Middle frontal gyrus (tissue), 1 donor: ENCODE data around the gene ARHGDIB.

Experiments
- DNase-seq: peaks from one replicate; pipeline ENCODE4 v3.0.0-alpha.2; 2015; ENCODE audit warnings: low spot score; ENCODE audit errors: extremely low spot score

Gene ARHGDIB

GRCh38 chr12:14900521-14901227 lies 60.7 kb downstream of the ARHGDIB start:
- no peak for DNase-seq

DNA sequence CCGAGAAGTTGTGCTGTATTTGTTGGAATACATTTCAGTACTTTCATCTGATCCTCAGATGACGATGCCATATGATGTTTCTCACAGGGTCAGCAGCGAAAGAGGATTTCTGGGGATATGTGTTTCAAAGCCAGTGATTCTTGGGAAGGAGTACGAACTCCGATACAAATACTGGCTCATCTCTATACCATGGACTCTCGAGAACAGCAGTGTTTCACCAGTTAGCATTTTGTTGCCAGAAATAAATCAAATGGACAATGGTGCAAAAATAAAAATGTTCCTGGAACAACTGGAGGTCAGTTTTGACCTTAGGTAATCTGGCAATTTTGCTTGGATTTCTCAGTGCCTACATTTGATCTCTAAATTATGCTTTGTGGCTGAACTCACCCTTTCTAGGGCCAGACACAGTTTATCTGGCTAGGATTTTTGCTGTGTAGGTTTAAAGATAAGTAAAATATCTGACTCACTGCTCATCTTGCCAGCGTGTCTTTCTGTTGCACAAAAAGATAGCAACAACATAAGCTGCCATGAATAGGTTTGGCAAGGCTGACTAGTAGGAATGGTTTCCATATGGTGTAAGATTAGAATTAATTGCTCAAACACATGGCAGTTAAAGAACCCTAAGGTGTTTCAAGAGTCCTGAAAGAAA lies 64.8 kb downstream of the ARHGDIB start:
- DNase-seq: no peak

GRCh38 chr12:14893506-14894250 lies 67.7 kb downstream of the ARHGDIB start:
- no peak for DNase-seq

DNA sequence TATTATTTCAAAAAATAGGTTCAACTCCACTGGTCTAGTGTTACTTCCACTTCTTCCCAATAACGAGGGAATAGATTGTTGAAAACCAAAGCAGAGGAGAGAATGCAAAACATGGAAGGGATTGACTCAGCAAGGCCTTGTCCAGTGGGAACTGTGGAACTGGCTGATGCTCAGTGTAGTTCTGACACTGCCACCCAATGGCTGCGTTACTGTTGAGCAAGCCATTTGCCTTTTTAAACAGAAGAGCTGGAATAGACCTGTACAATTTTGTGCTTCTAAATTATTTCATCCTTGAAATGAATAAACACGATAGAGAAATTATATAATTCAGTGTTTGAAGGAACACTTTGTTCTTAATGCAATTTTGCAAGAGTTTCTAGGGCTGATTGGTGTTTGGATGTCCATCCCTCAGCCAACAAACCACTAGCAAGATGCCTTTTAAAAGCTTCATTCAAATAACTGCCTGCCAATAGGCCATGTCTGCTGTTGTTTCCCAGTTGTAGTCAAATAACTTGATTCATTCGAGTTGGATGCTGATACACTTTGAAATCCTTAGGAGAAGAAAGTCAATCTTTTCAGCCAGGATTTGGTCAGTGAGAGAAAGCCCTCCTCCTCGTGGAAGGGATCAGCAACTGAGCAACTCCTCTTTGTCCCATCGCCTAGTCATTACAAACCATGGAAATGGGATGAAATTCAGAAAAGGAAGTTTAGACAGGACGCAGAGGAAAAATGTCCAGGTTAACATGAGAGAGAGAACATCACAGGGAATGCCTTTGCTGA lies 68.5 kb downstream of the ARHGDIB start:
- no peak for DNase-seq
